Endodermal cell (in vitro differentiated cells): ENCODE results near the gene AHRR. TPM values are rescaled to one million over a fixed set of nuclear protein-coding genes. Genes with fewer than 3 reads are reported as not detected.
"Not testable (repeated sequence)": the region's sequence is repeated elsewhere in the genome, so short reads cannot be mapped to it uniquely, and the experiment has no call there.

Experiments
- DNase-seq: peaks from one replicate; pipeline ENCODE4 v3.0.0-alpha.2; 2017
- H3K27ac ChIP-seq: 2 replicates; pipeline ENCODE4 v1.5.1; 2013; ENCODE audit warnings: mild to moderate bottlenecking, low read depth, low read length, moderate library complexity
- H3K27me3 ChIP-seq: 2 replicates; pipeline ENCODE4 v1.6.1; 2013; ENCODE audit warnings: mild to moderate bottlenecking, low read length, moderate library complexity; ENCODE audit not compliant: insufficient read depth, control insufficient read depth, poor library complexity, severe bottlenecking
- H3K36me3 ChIP-seq: 2 replicates; pipeline ENCODE4 v1.7.0; 2013; ENCODE audit warnings: mild to moderate bottlenecking, low read length, moderate library complexity; ENCODE audit not compliant: control insufficient read depth, insufficient read depth
- H3K4me1 ChIP-seq: one replicate; pipeline ENCODE4 v1.7.0; 2013; ENCODE audit warnings: low read length; ENCODE audit not compliant: control insufficient read depth, insufficient read depth
- H3K4me3 ChIP-seq: 2 replicates; pipeline ENCODE4 v1.5.1; 2013; ENCODE audit warnings: mild to moderate bottlenecking, low read length, moderate library complexity
- H3K9ac ChIP-seq: 2 replicates; pipeline ENCODE4 v1.6.1; 2013; ENCODE audit warnings: mild to moderate bottlenecking, low read length, moderate library complexity; ENCODE audit not compliant: poor library complexity, severe bottlenecking; ENCODE audit errors: extremely low read depth
- H3K9me3 ChIP-seq: 2 replicates; pipeline ENCODE4 v1.6.1; 2013; ENCODE audit warnings: mild to moderate bottlenecking, low read length, moderate library complexity; ENCODE audit not compliant: control insufficient read depth
- H3K27ac Mint-ChIP-seq: 2 replicates; pipeline ENCODE4 v1.8.0; 2020; ENCODE audit warnings: mixed read lengths
- H3K27me3 Mint-ChIP-seq: 2 replicates; pipeline ENCODE4 v1.8.0; 2021; ENCODE audit warnings: mild to moderate bottlenecking, mixed read lengths; ENCODE audit not compliant: insufficient read depth
- H3K36me3 Mint-ChIP-seq: 2 replicates; pipeline ENCODE4 v1.8.0; 2020; ENCODE audit warnings: low read depth, mixed read lengths
- H3K4me1 Mint-ChIP-seq: 2 replicates; pipeline ENCODE4 v1.8.0; 2020; ENCODE audit warnings: mixed read lengths
- H3K4me3 Mint-ChIP-seq: 2 replicates; pipeline ENCODE4 v1.8.0; 2020; ENCODE audit warnings: mild to moderate bottlenecking, moderate library complexity, mixed read lengths
- H3K9me3 Mint-ChIP-seq: 2 replicates; pipeline ENCODE4 v1.8.0; 2020; ENCODE audit warnings: mild to moderate bottlenecking, mixed read lengths
- WGBS, 2 experiments: methylation state at CpG; one replicate each; pipeline versions ENCODE4 v1.1.5 to v1.1.7; 2013; ENCODE audit warnings: missing lambda C conversion rate in 2 of 2, mixed read lengths in 1 of 2; ENCODE audit not compliant: insufficient coverage in 1 of 2, insufficient read length in 1 of 2; 5-methylcytosine and 5-hydroxymethylcytosine counted together
- total RNA-seq, 2 donors: library from RNA; stranded (reverse); fragmentation: NEBNext Ultra II Directional in 1 of 2; extraction: Animal tissue kit (Norgen Biotek cat#: 25700) in 1 of 2; gene quantifications; 2 replicates in 1 of 2; 3 replicates in 1 of 2; pipeline ENCODE4 v1.2.1, GENCODE V29; 2021
- TF ChIP-seq, protein P1 (sequence below): fragments of 200-600 bp; sonication (generic); conservative IDR thresholded peaks from 2 replicates; pipeline ENCODE4 v1.5.0; 2021; ENCODE audit warnings: antibody characterized with exemption, mild to moderate bottlenecking

AHRR gene
- total RNA-seq, 2 donors from 2014 or later: 1.4 to 2.0 TPM

DNA sequence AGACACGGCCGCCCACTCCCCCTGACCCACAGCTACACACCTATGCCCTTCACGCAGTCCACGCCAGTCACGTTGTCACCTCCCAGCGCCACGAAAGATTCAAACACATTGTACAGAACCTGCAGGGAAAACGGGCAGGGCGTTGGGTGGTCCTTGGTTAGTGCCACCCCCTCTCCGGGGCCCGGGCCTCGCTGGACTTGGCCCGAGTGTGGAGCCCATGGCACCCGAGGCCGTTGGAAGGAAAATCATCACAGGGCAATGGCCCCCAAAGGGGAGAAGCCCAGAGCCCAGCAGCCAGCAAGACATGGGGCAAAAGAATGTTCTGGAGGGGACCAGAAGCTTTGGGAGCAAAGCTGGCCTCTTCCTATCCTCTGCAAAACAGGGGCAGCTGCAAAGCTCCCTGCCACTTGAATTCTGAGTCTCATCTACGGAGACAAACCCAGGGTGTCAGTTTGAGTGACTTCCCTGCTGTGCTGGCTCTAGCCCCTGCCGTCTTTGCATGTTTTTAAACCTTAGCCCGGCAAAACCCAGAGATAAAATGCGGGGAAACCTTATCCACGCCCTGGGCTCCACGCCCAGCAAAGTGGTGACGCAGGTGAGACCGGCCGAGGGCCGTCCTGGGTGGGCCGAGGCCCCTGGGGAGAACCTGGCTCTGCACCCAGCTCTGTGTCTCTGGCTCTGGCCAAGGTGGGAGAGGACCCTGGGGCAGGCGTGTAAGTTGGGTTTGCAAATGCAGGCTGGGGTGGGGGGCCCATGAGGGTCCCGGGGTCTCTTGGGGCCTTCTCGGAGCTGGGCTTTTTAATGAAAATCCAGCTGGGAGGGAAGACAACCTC lies 163.8 kb downstream of the AHRR start:
- no peak overlapping the region for H3K27ac Mint-ChIP-seq
- H3K4me3 Mint-ChIP-seq: no peak overlapping the region
- peaks cover 3% of the 10 kb centered on the region for H3K4me1 Mint-ChIP-seq

DNA sequence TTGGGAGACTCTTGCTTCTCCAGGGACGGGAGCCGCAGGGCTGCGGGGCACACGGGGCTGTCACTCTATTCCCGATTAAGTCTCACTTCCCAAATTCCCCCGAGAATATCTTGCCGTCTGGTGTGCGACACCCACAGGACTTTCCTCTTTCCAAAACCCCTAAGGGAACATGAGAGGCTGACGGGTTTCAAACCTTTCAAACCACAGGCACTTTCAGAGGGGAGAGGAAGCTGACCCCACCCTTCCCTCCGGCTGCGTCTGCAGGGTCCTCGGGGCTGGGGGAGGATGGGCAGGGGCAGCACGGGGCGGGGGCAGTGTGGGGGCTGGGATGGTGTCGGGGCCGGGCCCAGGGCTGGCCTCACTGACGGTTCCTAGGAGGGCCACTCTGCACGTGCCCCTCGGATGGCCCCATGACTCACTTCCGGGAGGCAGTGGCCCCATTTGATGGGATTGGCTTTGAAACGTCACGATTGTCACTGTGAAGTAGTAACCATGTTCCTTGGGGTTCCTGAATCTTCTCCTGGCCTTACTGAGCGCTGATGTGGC lies 164.5 kb downstream of the AHRR start:
- WGBS, 2 experiments: 74 to 91% methylated on average over 17 to 23 of the region's 23 CpGs
- no peak overlapping the region for H3K27ac Mint-ChIP-seq

More for the DNA sequence above, 163.8 kb downstream of the AHRR start:
- Histone ChIP-seq H3K36me3 (no peaks in the 10 kb centered on the region), H3K4me1 (no peaks in the 10 kb centered on the region), H3K9me3 (no peaks in the 10 kb centered on the region), H3K27me3 (no peaks in the 10 kb centered on the region), H3K27ac (no peak overlapping the region), H3K9ac (no peak overlapping the region), H3K4me3 (no peak overlapping the region)
- WGBS, 2 experiments: 85 to 92% methylated on average over 18 to 29 of the region's 29 CpGs
- Mint-ChIP-seq H3K27me3 (peaks cover 3% of the 10 kb centered on the region), H3K36me3 (no peaks in the 10 kb centered on the region), H3K9me3 (no peaks in the 10 kb centered on the region)
- no peak for DNase-seq
- TF ChIP-seq, protein P1, sequence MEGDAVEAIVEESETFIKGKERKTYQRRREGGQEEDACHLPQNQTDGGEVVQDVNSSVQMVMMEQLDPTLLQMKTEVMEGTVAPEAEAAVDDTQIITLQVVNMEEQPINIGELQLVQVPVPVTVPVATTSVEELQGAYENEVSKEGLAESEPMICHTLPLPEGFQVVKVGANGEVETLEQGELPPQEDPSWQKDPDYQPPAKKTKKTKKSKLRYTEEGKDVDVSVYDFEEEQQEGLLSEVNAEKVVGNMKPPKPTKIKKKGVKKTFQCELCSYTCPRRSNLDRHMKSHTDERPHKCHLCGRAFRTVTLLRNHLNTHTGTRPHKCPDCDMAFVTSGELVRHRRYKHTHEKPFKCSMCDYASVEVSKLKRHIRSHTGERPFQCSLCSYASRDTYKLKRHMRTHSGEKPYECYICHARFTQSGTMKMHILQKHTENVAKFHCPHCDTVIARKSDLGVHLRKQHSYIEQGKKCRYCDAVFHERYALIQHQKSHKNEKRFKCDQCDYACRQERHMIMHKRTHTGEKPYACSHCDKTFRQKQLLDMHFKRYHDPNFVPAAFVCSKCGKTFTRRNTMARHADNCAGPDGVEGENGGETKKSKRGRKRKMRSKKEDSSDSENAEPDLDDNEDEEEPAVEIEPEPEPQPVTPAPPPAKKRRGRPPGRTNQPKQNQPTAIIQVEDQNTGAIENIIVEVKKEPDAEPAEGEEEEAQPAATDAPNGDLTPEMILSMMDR: no peak

DNA sequence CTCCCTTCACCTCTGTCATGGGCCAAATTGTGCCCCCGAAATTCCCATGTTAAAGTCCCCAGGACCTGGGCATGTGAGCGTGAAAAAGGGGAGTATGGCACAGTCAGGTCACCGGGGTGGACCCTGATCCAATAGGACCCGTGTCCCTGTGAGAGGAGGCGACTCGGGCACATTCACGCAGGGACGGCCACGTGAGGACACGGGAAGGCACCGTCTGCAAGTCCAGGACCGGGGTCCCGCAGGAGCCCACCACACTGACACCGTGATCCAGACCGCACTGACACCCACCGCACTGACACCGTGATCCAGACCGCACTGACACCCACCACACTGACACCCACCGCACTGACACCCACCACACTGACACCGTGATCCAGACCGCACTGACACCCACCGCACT lies 165.1 kb downstream of the AHRR start:
- not testable (repeated sequence) for H3K36me3 Mint-ChIP-seq, H3K9me3 Mint-ChIP-seq, H3K36me3 ChIP-seq, H3K27ac ChIP-seq, H3K27me3 Mint-ChIP-seq, DNase-seq, H3K4me3 ChIP-seq, H3K4me1 ChIP-seq, H3K27ac Mint-ChIP-seq, H3K9me3 ChIP-seq, H3K27me3 ChIP-seq, H3K4me3 Mint-ChIP-seq, H3K4me1 Mint-ChIP-seq, H3K9ac ChIP-seq
- WGBS, 2 experiments: 90 to 93% methylated on average over 10 to 15 of the region's 22 CpGs

More for the DNA sequence above, 164.5 kb downstream of the AHRR start:
- H3K27me3 Mint-ChIP-seq: peaks cover 3% of the 10 kb centered on the region
- no peaks in the 10 kb centered on the region for H3K36me3 Mint-ChIP-seq
- TF ChIP-seq, protein P1: no peak
- no peak overlapping the region for H3K4me3 ChIP-seq
- H3K36me3 ChIP-seq: no peaks in the 10 kb centered on the region
- H3K9me3 Mint-ChIP-seq: no peaks in the 10 kb centered on the region
- H3K9me3 ChIP-seq: no peaks in the 10 kb centered on the region
- H3K27ac ChIP-seq: no peak overlapping the region
- no peaks in the 10 kb centered on the region for H3K27me3 ChIP-seq
- DNase-seq: no peak
- peaks cover 3% of the 10 kb centered on the region for H3K4me1 Mint-ChIP-seq
- no peak overlapping the region for H3K9ac ChIP-seq
- no peaks in the 10 kb centered on the region for H3K4me1 ChIP-seq
- H3K4me3 Mint-ChIP-seq: no peak overlapping the region

Other genes with a start within 250 kb of the AHRR start
- 10 to 100 TPM; 16.3 to 22.8 TPM for gene PLEKHG4B, start 229.5 kb upstream of the AHRR start, total RNA-seq
- gene LRRC14B, start 130.2 kb upstream of the AHRR start, total RNA-seq: not detected
- 1 to 10 TPM; 8.4 to 9.7 TPM for gene CCDC127, start 103.6 kb upstream of the AHRR start, total RNA-seq
- 10 to 100 TPM; 61.6 to 73.1 TPM for gene SDHA, start 103.4 kb upstream of the AHRR start, total RNA-seq
- 10 to 100 TPM; 69.2 to 80.9 TPM for gene PDCD6, start 50.1 kb upstream of the AHRR start, total RNA-seq
- 10 to 100 TPM; 38.6 to 53.7 TPM for gene EXOC3, start 121.5 kb downstream of the AHRR start, total RNA-seq
- gene SLC9A3, start 202.7 kb downstream of the AHRR start, total RNA-seq: 1 to 10 TPM; 1.3 to 1.5 TPM